HepG2 (cell line): ENCODE measurements around the gene MGMT. TPM values are rescaled to one million over a fixed set of nuclear protein-coding genes. Genes with fewer than 3 reads are reported as not detected.

Source experiments
- ATAC-seq: fragments of 200-7000 bp; cut with Tn5 transposase; 3 replicates; pipeline ENCODE4 v1.9.1; 2020; ENCODE audit warnings: mild to moderate bottlenecking, moderate library complexity
- BruUV-seq: library from RNA; stranded (reverse); fragments of 400-500 nt; replicated peaks from 2 replicates; lab custom pipeline; 2021; lab: Mats Ljungman, UMichigan
- CTCF ChIA-PET: fragments of 300-600 bp; formaldehyde crosslinking; extraction: SDS; loops from one replicate; lab custom pipeline; 2021; ENCODE audit warnings: low total read pairs, inconsistent platforms, low intra/inter-chr PET ratio; lab: Yijun Ruan, JAX
- POLR2A ChIA-PET: fragments of 350-600 bp; sonication (Branson Sonifier 250); formaldehyde crosslinking; loops from one replicate; lab custom pipeline; 2020; ENCODE audit warnings: antibody characterized with exemption, inconsistent platforms; lab: Yijun Ruan, JAX
- DNase-seq: peaks from one replicate; pipeline ENCODE4 v3.0.0-alpha.2; 2015; ENCODE audit warnings: low spot score
- FAIRE-seq: peaks from 3 replicates; lab custom pipeline; 2011; peaks lifted over from hg19 to GRCh38; lab: Jason Lieb, UNC
- H2AFZ ChIP-seq: one replicate; pipeline ENCODE4 v1.6.1; 2011; ENCODE audit warnings: low read length, inconsistent platforms
- H3K27ac ChIP-seq: fragments of 300-600 bp; 3 replicates; pipeline ENCODE4 v1.8.0; 2011; ENCODE audit warnings: mixed run types, mild to moderate bottlenecking, mixed read lengths, low read length, inconsistent platforms; ENCODE audit not compliant: insufficient read depth; ENCODE audit errors: extremely low read length
- H3K27me3 ChIP-seq, 2 experiments: fragments of 200-600 bp in 1 of 2; 2 replicates in 1 of 2; 3 replicates in 1 of 2; pipeline versions ENCODE4 v1.6.0 to v1.8.0; 2011; ENCODE audit warnings: low read length in 2 of 2, mild to moderate bottlenecking in 2 of 2, moderate library complexity in 2 of 2, inconsistent platforms in 1 of 2; ENCODE audit not compliant: insufficient read depth in 2 of 2, control insufficient read depth in 1 of 2
- H3K36me3 ChIP-seq, 2 experiments: fragments of 200-600 bp in 1 of 2; replicated peaks in 1 of 2; 2 replicates in 1 of 2; 3 replicates in 1 of 2; pipeline versions ENCODE4 v1.5.1 to v1.8.0; 2011; ENCODE audit warnings: low read length in 2 of 2, inconsistent platforms in 1 of 2; ENCODE audit not compliant: insufficient read depth in 2 of 2, control insufficient read depth in 1 of 2
- H3K4me1 ChIP-seq: 2 replicates; pipeline ENCODE4 v1.5.1; 2012; ENCODE audit warnings: low read length, inconsistent platforms; ENCODE audit not compliant: insufficient read depth
- H3K4me2 ChIP-seq: 2 replicates; pipeline ENCODE4 v1.6.0; 2011; ENCODE audit warnings: low read depth, low read length, inconsistent platforms
- H3K4me3 ChIP-seq, 3 experiments: fragments of 200-600 bp in 1 of 3; sonication (generic), shearing (Covaris generic) in 1 of 3; replicated peaks in 1 of 3; 2 replicates each; pipeline ENCODE4 v1.5.1; 2011 to 2016; ENCODE audit warnings: low read length in 3 of 3, inconsistent platforms in 2 of 3, low read depth in 2 of 3, mild to moderate bottlenecking in 2 of 3, control low read depth in 1 of 3, mixed read lengths in 1 of 3; ENCODE audit not compliant: insufficient read depth in 1 of 3
- H3K79me2 ChIP-seq: one replicate; pipeline ENCODE4 v1.6.1; 2011; ENCODE audit warnings: low read length, inconsistent platforms; ENCODE audit not compliant: insufficient read depth
- H3K9ac ChIP-seq: 2 replicates; pipeline ENCODE4 v1.6.0; 2011; ENCODE audit warnings: mild to moderate bottlenecking, low read depth, low read length, inconsistent platforms; ENCODE audit not compliant: insufficient read depth
- H3K9me3 ChIP-seq: 2 replicates; pipeline ENCODE4 v1.5.1; 2012; ENCODE audit warnings: mild to moderate bottlenecking, low read length
- H4K20me1 ChIP-seq: 2 replicates; pipeline ENCODE4 v1.6.0; 2011; ENCODE audit warnings: inconsistent platforms, mild to moderate bottlenecking, low read length, moderate library complexity; ENCODE audit not compliant: insufficient read depth
- AGO1 ChIP-seq: fragments of 200-400 bp; formaldehyde crosslinking; IDR thresholded peaks from 2 replicates; pipeline ENCODE4 v1.6.1; 2017; ENCODE audit warnings: mild to moderate bottlenecking, low read depth, low read length, moderate library complexity; ENCODE audit not compliant: poor library complexity, severe bottlenecking
- HCFC1 ChIP-seq: fragments of 150-350 bp; IDR thresholded peaks from 2 replicates; pipeline ENCODE4 v1.6.1; 2014; ENCODE audit warnings: low read depth, low read length
- HOXA5 ChIP-seq: sonication (generic); formaldehyde crosslinking; IDR thresholded peaks from 2 replicates; pipeline ENCODE4 v1.4.0; 2020; ENCODE audit warnings: missing genetic modification reagents
- KDM1A ChIP-seq: IDR thresholded peaks from 2 replicates; pipeline ENCODE4 v1.6.1; 2016; ENCODE audit warnings: missing compliant biosample characterization
- KDM6A ChIP-seq: IDR thresholded peaks from 2 replicates; pipeline ENCODE4 v1.6.1; 2016; ENCODE audit warnings: low read depth
- NCOA1 ChIP-seq: sonication (generic); formaldehyde crosslinking; IDR thresholded peaks from 2 replicates; pipeline ENCODE4 v1.9.0; 2021; ENCODE audit warnings: missing genetic modification reagents
- ZNF251 ChIP-seq: sonication (generic); formaldehyde crosslinking; IDR thresholded peaks from 2 replicates; pipeline ENCODE4 v1.9.0; 2021; ENCODE audit warnings: mild to moderate bottlenecking, missing genetic modification reagents
- ZNF550 ChIP-seq: sonication (generic); formaldehyde crosslinking; IDR thresholded peaks from 2 replicates; pipeline ENCODE4 v1.4.0; 2020; ENCODE audit warnings: mild to moderate bottlenecking, missing genetic modification reagents, borderline replicate concordance
- ZNF878 ChIP-seq: sonication (generic); formaldehyde crosslinking; IDR thresholded peaks from 2 replicates; pipeline ENCODE4 v1.8.1; 2023; ENCODE audit warnings: mild to moderate bottlenecking, missing genetic modification reagents, moderate library complexity
- WGBS: methylation state at CpG from one replicate; pipeline ENCODE4 v1.1.6; 2017; ENCODE audit warnings: low lambda C conversion rate; 5-methylcytosine and 5-hydroxymethylcytosine counted together
- in situ Hi-C: cut with HindIII; loops from 2 replicates; pipeline ENCODE4 v1.10.0; 2017; ENCODE audit warnings: low pct_unique_long_range_greater_than_20kb; ENCODE audit not compliant: extremely low pct_ligation_motif_present
- intact Hi-C: fragments of 100-400 bp; cut with micrococcal nuclease; formaldehyde crosslinking; loops from one replicate; pipeline ENCODE4 v1.10.0; 2022; ENCODE audit not compliant: unreplicated experiment
- polyA plus RNA-seq, 8 experiments: library from polyadenylated mRNA; depleted of rRNA in 3 of 8; stranded (reverse) in 7 of 8; unstranded in 1 of 8; fragments of >200 nt; fragmentation: Illumina TruSeq in 4 of 8; extraction: Trizol in 4 of 8; gene quantifications; 2 replicates each; pipeline versions ENCODE4 v1.2.1 to v1.2.3, GENCODE V29; 2011 to 2016; ENCODE audit warnings: low read depth in 4 of 8, missing spikeins in 1 of 8, mixed read lengths in 1 of 8; ENCODE audit not compliant: insufficient read depth in 1 of 8
- total RNA-seq, 5 experiments: library from RNA; depleted of rRNA; stranded (reverse); fragments of >200 nt; fragmentation: Illumina TruSeq; extraction: Trizol; gene quantifications; 2 replicates each; pipeline ENCODE4 v1.2.3, GENCODE V29; 2016; ENCODE audit warnings: low read depth in 1 of 5
- TF ChIP-seq, protein P1 (sequence below): sonication (generic); formaldehyde crosslinking; IDR thresholded peaks from 2 replicates; pipeline ENCODE4 v1.5.0; 2020; ENCODE audit warnings: mild to moderate bottlenecking, missing genetic modification reagents

Gene MGMT
- total and polyA plus RNA-seq, 2 of the 13 experiments (the other 11 are each of a cell fraction or from before 2014, with no cell fraction given): 12.0 to 19.5 TPM

DNA sequence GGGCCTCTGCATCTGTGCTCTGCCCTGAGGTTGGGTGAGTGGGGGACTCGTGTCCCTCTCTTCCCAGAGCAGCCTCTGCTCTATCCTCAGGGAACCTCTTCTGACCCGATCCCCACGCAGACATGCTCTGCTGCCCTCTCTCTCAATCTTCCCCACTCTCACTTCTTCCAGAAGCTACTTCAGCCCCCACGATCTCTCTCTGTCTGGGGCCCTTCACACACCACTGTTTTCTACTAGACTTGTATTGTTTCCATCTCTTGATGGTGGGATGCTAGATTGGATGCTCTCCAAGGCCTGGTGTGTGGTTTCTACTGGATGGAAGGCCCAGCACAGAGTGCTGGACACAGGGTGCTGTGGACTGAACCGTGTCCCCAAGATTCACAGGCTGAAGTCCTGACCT, 10.0 kb downstream of the MGMT start (continued):
- no peak for TF ChIP-seq ZNF878 (CRISPR knock-in tag)
- TF ChIP-seq, all 625 proteins: peak for 0

DNA sequence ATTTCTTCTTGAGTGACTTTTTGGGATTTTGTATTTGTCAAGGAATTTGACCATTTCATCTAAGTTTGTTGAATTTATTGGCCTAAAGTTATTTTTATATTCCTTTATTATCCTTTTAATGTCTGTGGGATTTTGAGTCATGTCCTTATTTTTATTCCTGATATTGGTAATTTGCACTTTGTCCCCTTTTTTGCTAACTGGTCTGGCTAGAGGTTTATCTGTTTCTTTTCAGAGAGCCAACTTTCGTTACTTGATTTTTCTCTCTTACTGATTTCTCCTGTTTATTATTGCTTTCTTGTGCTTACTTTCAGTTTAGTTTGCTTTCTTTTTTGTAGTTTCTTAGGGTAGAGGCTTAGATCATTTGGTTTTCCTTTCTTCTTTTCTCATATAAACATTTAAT, 14.6 kb downstream of the MGMT start:
- Histone ChIP-seq H3K27me3 (no peaks in the 10 kb centered on the region), H3K9ac (no peak overlapping the region), H3K27ac (no peak overlapping the region), H4K20me1 (no peaks in the 10 kb centered on the region), H3K4me1 (peaks cover 14% of the 10 kb centered on the region), H3K9me3 (peaks cover 32% of the 10 kb centered on the region), H3K36me3 (no peaks in the 10 kb centered on the region), H3K4me3 (no peak overlapping the region), H3K79me2 (peaks cover 28% of the 10 kb centered on the region), H3K4me2 (no peak overlapping the region), H2AFZ (no peak overlapping the region)
- POLR2A ChIA-PET: no interaction called here
- 64% methylated on average over 1 of the region's 1 CpG for WGBS
- ATAC-seq (no peak), FAIRE-seq (no peak), DNase-seq (no peak)
- CTCF ChIA-PET: no interaction called here
- TF ChIP-seq NCOA1 (CRISPR knock-in tag): no peak
- TF ChIP-seq KDM6A: no peak
- no peak for TF ChIP-seq KDM1A (CRISPR knock-in tag)
- TF ChIP-seq AGO1: no peak
- no peak for TF ChIP-seq HCFC1
- no peak for TF ChIP-seq HOXA5
- no peak for TF ChIP-seq ZNF550 (CRISPR knock-in tag)
- TF ChIP-seq, protein P1, sequence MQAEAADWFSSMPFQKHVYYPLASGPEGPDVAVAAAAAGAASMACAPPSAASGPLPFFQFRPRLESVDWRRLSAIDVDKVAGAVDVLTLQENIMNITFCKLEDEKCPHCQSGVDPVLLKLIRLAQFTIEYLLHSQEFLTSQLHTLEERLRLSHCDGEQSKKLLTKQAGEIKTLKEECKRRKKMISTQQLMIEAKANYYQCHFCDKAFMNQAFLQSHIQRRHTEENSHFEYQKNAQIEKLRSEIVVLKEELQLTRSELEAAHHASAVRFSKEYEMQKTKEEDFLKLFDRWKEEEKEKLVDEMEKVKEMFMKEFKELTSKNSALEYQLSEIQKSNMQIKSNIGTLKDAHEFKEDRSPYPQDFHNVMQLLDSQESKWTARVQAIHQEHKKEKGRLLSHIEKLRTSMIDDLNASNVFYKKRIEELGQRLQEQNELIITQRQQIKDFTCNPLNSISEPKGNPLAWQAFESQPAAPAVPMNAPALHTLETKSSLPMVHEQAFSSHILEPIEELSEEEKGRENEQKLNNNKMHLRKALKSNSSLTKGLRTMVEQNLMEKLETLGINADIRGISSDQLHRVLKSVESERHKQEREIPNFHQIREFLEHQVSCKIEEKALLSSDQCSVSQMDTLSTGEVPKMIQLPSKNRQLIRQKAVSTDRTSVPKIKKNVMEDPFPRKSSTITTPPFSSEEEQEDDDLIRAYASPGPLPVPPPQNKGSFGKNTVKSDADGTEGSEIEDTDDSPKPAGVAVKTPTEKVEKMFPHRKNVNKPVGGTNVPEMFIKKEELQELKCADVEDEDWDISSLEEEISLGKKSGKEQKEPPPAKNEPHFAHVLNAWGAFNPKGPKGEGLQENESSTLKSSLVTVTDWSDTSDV (CRISPR knock-in tag): no peak
- no peak for TF ChIP-seq ZNF251
- intact Hi-C loops (no loop called here), in situ Hi-C loops (no loop called here)
- no TSS peak for BruUV-seq
